GM23338 (cell line): ENCODE measurements around the gene IL17REL. TPM values are rescaled to one million over a fixed set of nuclear protein-coding genes. Genes with fewer than 3 reads are reported as not detected.

Source experiments
- ATAC-seq: fragments of 200-7000 bp; cut with Tn5 transposase; 3 replicates; pipeline ENCODE4 v1.9.1; 2020
- DNase-seq: peaks from one replicate; pipeline ENCODE4 v3.0.0-alpha.2; 2015; ENCODE audit warnings: low spot score
- H2AFZ ChIP-seq: fragments of 200-600 bp; sonication (generic); 2 replicates; pipeline ENCODE4 v1.8.0; 2016; ENCODE audit warnings: antibody characterized with exemption, mild to moderate bottlenecking, moderate library complexity
- H3F3A ChIP-seq: fragments of 200-600 bp; sonication (generic); replicated peaks from 2 replicates; pipeline ENCODE4 v1.8.0; 2017; ENCODE audit warnings: antibody characterized with exemption, mixed run types, low read depth
- H3K27ac ChIP-seq: fragments of 200-600 bp; sonication (generic); 2 replicates; pipeline ENCODE4 v1.6.1; 2016; ENCODE audit warnings: low read depth
- H3K27me3 ChIP-seq: fragments of 200-600 bp; sonication (generic); 2 replicates; pipeline ENCODE4 v1.8.0; 2016; ENCODE audit warnings: mild to moderate bottlenecking, mixed run types, moderate library complexity; ENCODE audit not compliant: insufficient read depth
- H3K36me3 ChIP-seq: fragments of 200-600 bp; sonication (generic); 2 replicates; pipeline ENCODE4 v1.8.0; 2016; ENCODE audit warnings: mild to moderate bottlenecking; ENCODE audit not compliant: insufficient read depth
- H3K4me1 ChIP-seq: fragments of 200-600 bp; sonication (generic); 2 replicates; pipeline ENCODE4 v1.8.0; 2016; ENCODE audit warnings: mild to moderate bottlenecking, moderate library complexity; ENCODE audit not compliant: insufficient read depth
- H3K4me2 ChIP-seq: fragments of 200-600 bp; sonication (generic); 2 replicates; pipeline ENCODE4 v1.7.1; 2017; ENCODE audit warnings: mixed run types
- H3K4me3 ChIP-seq: fragments of 200-600 bp; sonication (generic); 2 replicates; pipeline ENCODE4 v1.6.1; 2016; ENCODE audit warnings: mixed run types
- H3K79me2 ChIP-seq: fragments of 200-600 bp; sonication (generic); replicated peaks from 2 replicates; pipeline ENCODE4 v1.8.0; 2017; ENCODE audit warnings: mild to moderate bottlenecking; ENCODE audit not compliant: insufficient read depth
- H3K9me2 ChIP-seq: fragments of 200-600 bp; sonication (generic); 2 replicates; pipeline ENCODE4 v1.8.0; 2017; ENCODE audit not compliant: insufficient read depth
- H4K20me1 ChIP-seq: fragments of 200-600 bp; sonication (generic); replicated peaks from 2 replicates; pipeline ENCODE4 v1.8.0; 2017; ENCODE audit warnings: mild to moderate bottlenecking; ENCODE audit not compliant: insufficient read depth
- H3K27ac Mint-ChIP-seq: 2 replicates; pipeline ENCODE4 v1.8.0; 2020; ENCODE audit warnings: inconsistent platforms, mild to moderate bottlenecking, moderate library complexity, mixed read lengths
- H3K27me3 Mint-ChIP-seq: 3 replicates; pipeline ENCODE4 v1.8.0; 2022; ENCODE audit warnings: low read depth, mild to moderate bottlenecking, moderate library complexity, mixed read lengths, inconsistent platforms; ENCODE audit not compliant: insufficient read depth, poor library complexity
- H3K36me3 Mint-ChIP-seq: 3 replicates; pipeline ENCODE4 v1.8.0; 2021; ENCODE audit warnings: low read depth, mild to moderate bottlenecking, inconsistent platforms, moderate library complexity, mixed read lengths
- H3K4me1 Mint-ChIP-seq: 3 replicates; pipeline ENCODE4 v1.8.0; 2020; ENCODE audit warnings: mild to moderate bottlenecking, inconsistent platforms, mixed read lengths
- H3K4me3 Mint-ChIP-seq: 3 replicates; pipeline ENCODE4 v1.8.0; 2021; ENCODE audit warnings: moderate library complexity, mild to moderate bottlenecking, inconsistent platforms, mixed read lengths
- H3K9me3 Mint-ChIP-seq: 3 replicates; pipeline ENCODE4 v1.8.0; 2020; ENCODE audit warnings: moderate library complexity, mild to moderate bottlenecking, inconsistent platforms, mixed read lengths
- CREB1 ChIP-seq: fragments of 250-450 bp; sonication (Bioruptor Pico); IDR thresholded peaks from 2 replicates; pipeline ENCODE4 v1.5.0; 2020; ENCODE audit warnings: low read depth, mild to moderate bottlenecking, moderate library complexity
- EZH2 ChIP-seq: fragments of 200-600 bp; sonication (generic); IDR thresholded peaks from one replicate; pipeline ENCODE4 v1.8.0; 2017; ENCODE audit warnings: antibody characterized with exemption, mild to moderate bottlenecking, low read depth; ENCODE audit not compliant: unreplicated experiment
- EZH2phosphoT487 ChIP-seq: fragments of 200-600 bp; sonication (generic); IDR thresholded peaks from one replicate; pipeline ENCODE4 v1.8.1; 2018; ENCODE audit warnings: antibody characterized with exemption; ENCODE audit not compliant: unreplicated experiment
- JUNB ChIP-seq: IDR thresholded peaks from one replicate; pipeline ENCODE4 v1.6.1; 2016; ENCODE audit warnings: antibody characterized with exemption; ENCODE audit not compliant: unreplicated experiment
- NANOG ChIP-seq: IDR thresholded peaks from 2 replicates; pipeline ENCODE4 v1.6.1; 2016; ENCODE audit warnings: antibody characterized with exemption, borderline replicate concordance
- POLR2AphosphoS5 ChIP-seq: IDR thresholded peaks from 2 replicates; pipeline ENCODE4 v1.6.1; 2016; ENCODE audit warnings: antibody characterized with exemption, low read depth
- STAT1 ChIP-seq: IDR thresholded peaks from one replicate; pipeline ENCODE4 v1.6.1; 2016; ENCODE audit warnings: antibody characterized with exemption; ENCODE audit not compliant: unreplicated experiment
- ZNF114 ChIP-seq: fragments of 250-450 bp; sonication (Bioruptor Pico); IDR thresholded peaks from 2 replicates; pipeline ENCODE4 v1.5.0; 2020; ENCODE audit warnings: mild to moderate bottlenecking, moderate library complexity
- ZNF331 ChIP-seq: fragments of 250-450 bp; sonication (Bioruptor Pico); IDR thresholded peaks from 2 replicates; pipeline ENCODE4 v1.5.0; 2020; ENCODE audit warnings: low read depth, mild to moderate bottlenecking, moderate library complexity
- polyA plus RNA-seq: library from polyadenylated mRNA; unstranded; fragments of >200 nt; fragmentation: Nextera tagmentation; extraction: Ambion mirVana; gene quantifications from 2 replicates; pipeline ENCODE4 v1.2.1, GENCODE V29; 2016
- total RNA-seq: library from RNA; depleted of rRNA; stranded (reverse); fragments of >200 nt; shearing (Covaris generic); gene quantifications from 2 replicates; pipeline ENCODE4 v1.2.3, GENCODE V29; 2014
- TF ChIP-seq, protein P1 (sequence below): IDR thresholded peaks from 2 replicates; pipeline ENCODE4 v1.6.1; 2016; ENCODE audit warnings: antibody characterized with exemption
- TF ChIP-seq, protein P2 (sequence below): IDR thresholded peaks from one replicate; pipeline ENCODE4 v1.6.1; 2018; ENCODE audit warnings: antibody characterized with exemption; ENCODE audit not compliant: unreplicated experiment
- TF ChIP-seq, protein P3 (sequence below): fragments of 250-450 bp; sonication (Bioruptor Pico); IDR thresholded peaks from 2 replicates; pipeline ENCODE4 v1.5.0; 2020; ENCODE audit warnings: mild to moderate bottlenecking, moderate library complexity
- TF ChIP-seq, protein P4 (sequence below), 2 experiments: fragments of 200-600 bp in 1 of 2; sonication (generic) in 1 of 2; conservative IDR thresholded peaks; 2 replicates each; pipeline versions ENCODE4 v1.5.1 to v1.6.1; 2016 to 2017; ENCODE audit warnings: antibody characterized with exemption in 2 of 2, low read depth in 2 of 2, mild to moderate bottlenecking in 2 of 2, moderate library complexity in 1 of 2

The IL17REL gene
- total and polyA plus RNA-seq, 2 experiments from 2014 or later: 0.31 TPM; not detected in 1

DNA sequence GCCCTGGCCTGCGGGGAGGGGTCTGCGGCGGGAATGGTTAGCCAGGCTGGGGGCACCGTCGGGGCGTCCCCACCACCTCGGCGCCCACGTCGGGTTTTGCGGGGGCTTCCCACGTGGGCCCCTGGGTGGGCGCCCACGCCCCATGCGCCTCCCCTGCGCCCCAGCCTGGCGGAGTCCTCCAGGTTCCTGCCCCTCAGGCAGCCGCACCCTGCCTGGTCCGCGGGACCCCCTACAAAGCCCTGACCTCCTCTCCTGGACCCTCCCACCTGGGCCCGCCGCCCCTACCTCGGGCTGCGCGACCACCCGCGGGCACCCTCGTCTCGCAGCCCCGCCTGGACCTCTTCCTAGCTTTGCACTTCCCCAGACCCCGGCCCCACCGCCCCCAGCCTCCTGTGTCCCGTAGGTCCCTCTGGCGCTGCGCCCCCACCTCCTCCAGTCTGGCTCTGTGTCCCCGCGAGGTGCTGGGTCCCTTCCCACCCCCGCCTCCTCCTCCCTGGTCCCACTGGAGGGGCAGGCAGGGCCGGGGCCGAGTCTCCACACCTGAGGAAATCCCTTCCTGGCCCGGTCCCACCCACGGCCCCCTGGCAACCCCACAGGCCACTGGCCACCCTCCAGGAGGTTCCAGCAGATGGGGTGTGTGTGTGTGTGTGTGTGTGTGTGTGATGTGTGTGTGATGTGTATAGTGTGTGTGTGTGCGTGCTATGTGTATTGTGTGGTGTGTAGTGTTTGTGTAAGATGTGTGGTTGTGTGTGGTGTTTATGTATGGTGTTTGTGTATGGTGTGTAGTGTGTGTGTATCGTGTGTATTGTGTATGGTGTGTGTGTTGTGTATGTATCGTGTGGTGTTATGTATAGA lies 40.2 kb downstream of the IL17REL start:
- TF ChIP-seq, protein P1, sequence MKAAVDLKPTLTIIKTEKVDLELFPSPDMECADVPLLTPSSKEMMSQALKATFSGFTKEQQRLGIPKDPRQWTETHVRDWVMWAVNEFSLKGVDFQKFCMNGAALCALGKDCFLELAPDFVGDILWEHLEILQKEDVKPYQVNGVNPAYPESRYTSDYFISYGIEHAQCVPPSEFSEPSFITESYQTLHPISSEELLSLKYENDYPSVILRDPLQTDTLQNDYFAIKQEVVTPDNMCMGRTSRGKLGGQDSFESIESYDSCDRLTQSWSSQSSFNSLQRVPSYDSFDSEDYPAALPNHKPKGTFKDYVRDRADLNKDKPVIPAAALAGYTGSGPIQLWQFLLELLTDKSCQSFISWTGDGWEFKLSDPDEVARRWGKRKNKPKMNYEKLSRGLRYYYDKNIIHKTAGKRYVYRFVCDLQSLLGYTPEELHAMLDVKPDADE: no peak
- TF ChIP-seq, protein P2, sequence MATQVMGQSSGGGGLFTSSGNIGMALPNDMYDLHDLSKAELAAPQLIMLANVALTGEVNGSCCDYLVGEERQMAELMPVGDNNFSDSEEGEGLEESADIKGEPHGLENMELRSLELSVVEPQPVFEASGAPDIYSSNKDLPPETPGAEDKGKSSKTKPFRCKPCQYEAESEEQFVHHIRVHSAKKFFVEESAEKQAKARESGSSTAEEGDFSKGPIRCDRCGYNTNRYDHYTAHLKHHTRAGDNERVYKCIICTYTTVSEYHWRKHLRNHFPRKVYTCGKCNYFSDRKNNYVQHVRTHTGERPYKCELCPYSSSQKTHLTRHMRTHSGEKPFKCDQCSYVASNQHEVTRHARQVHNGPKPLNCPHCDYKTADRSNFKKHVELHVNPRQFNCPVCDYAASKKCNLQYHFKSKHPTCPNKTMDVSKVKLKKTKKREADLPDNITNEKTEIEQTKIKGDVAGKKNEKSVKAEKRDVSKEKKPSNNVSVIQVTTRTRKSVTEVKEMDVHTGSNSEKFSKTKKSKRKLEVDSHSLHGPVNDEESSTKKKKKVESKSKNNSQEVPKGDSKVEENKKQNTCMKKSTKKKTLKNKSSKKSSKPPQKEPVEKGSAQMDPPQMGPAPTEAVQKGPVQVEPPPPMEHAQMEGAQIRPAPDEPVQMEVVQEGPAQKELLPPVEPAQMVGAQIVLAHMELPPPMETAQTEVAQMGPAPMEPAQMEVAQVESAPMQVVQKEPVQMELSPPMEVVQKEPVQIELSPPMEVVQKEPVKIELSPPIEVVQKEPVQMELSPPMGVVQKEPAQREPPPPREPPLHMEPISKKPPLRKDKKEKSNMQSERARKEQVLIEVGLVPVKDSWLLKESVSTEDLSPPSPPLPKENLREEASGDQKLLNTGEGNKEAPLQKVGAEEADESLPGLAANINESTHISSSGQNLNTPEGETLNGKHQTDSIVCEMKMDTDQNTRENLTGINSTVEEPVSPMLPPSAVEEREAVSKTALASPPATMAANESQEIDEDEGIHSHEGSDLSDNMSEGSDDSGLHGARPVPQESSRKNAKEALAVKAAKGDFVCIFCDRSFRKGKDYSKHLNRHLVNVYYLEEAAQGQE: no peak
- TF ChIP-seq CREB1 (no peak), NANOG (no peak), JUNB (no peak), EZH2 (no peak), ZNF331 (no peak), STAT1 (no peak), ZNF114 (CRISPR knock-in tag) (no peak), EZH2phosphoT487 (no peak), POLR2AphosphoS5 (no peak)
- TF ChIP-seq, protein P3, sequence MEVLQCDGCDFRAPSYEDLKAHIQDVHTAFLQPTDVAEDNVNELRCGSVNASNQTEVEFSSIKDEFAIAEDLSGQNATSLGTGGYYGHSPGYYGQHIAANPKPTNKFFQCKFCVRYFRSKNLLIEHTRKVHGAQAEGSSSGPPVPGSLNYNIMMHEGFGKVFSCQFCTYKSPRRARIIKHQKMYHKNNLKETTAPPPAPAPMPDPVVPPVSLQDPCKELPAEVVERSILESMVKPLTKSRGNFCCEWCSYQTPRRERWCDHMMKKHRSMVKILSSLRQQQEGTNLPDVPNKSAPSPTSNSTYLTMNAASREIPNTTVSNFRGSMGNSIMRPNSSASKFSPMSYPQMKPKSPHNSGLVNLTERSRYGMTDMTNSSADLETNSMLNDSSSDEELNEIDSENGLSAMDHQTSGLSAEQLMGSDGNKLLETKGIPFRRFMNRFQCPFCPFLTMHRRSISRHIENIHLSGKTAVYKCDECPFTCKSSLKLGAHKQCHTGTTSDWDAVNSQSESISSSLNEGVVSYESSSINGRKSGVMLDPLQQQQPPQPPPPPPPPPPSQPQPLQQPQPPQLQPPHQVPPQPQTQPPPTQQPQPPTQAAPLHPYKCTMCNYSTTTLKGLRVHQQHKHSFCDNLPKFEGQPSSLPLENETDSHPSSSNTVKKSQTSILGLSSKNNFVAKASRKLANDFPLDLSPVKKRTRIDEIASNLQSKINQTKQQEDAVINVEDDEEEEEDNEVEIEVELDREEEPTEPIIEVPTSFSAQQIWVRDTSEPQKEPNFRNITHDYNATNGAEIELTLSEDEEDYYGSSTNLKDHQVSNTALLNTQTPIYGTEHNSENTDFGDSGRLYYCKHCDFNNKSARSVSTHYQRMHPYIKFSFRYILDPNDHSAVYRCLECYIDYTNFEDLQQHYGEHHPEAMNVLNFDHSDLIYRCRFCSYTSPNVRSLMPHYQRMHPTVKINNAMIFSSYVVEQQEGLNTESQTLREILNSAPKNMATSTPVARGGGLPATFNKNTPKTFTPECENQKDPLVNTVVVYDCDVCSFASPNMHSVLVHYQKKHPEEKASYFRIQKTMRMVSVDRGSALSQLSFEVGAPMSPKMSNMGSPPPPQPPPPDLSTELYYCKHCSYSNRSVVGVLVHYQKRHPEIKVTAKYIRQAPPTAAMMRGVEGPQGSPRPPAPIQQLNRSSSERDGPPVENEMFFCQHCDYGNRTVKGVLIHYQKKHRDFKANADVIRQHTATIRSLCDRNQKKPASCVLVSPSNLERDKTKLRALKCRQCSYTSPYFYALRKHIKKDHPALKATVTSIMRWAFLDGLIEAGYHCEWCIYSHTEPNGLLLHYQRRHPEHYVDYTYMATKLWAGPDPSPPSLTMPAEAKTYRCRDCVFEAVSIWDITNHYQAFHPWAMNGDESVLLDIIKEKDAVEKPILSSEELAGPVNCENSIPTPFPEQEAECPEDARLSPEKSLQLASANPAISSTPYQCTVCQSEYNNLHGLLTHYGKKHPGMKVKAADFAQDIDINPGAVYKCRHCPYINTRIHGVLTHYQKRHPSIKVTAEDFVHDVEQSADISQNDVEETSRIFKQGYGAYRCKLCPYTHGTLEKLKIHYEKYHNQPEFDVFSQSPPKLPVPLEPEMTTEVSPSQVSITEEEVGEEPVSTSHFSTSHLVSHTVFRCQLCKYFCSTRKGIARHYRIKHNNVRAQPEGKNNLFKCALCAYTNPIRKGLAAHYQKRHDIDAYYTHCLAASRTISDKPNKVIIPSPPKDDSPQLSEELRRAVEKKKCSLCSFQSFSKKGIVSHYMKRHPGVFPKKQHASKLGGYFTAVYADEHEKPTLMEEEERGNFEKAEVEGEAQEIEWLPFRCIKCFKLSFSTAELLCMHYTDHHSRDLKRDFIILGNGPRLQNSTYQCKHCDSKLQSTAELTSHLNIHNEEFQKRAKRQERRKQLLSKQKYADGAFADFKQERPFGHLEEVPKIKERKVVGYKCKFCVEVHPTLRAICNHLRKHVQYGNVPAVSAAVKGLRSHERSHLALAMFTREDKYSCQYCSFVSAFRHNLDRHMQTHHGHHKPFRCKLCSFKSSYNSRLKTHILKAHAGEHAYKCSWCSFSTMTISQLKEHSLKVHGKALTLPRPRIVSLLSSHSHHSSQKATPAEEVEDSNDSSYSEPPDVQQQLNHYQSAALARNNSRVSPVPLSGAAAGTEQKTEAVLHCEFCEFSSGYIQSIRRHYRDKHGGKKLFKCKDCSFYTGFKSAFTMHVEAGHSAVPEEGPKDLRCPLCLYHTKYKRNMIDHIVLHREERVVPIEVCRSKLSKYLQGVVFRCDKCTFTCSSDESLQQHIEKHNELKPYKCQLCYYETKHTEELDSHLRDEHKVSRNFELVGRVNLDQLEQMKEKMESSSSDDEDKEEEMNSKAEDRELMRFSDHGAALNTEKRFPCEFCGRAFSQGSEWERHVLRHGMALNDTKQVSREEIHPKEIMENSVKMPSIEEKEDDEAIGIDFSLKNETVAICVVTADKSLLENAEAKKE: no peak
- TF ChIP-seq, protein P4, sequence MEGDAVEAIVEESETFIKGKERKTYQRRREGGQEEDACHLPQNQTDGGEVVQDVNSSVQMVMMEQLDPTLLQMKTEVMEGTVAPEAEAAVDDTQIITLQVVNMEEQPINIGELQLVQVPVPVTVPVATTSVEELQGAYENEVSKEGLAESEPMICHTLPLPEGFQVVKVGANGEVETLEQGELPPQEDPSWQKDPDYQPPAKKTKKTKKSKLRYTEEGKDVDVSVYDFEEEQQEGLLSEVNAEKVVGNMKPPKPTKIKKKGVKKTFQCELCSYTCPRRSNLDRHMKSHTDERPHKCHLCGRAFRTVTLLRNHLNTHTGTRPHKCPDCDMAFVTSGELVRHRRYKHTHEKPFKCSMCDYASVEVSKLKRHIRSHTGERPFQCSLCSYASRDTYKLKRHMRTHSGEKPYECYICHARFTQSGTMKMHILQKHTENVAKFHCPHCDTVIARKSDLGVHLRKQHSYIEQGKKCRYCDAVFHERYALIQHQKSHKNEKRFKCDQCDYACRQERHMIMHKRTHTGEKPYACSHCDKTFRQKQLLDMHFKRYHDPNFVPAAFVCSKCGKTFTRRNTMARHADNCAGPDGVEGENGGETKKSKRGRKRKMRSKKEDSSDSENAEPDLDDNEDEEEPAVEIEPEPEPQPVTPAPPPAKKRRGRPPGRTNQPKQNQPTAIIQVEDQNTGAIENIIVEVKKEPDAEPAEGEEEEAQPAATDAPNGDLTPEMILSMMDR (conservative IDR thresholded peaks at IDR 0.05; ENCODE audit: low read depth in 2 of 2): no peak
- H3K36me3 Mint-ChIP-seq: no peaks in the 10 kb centered on the region
- Histone ChIP-seq H3K4me3 (no peak overlapping the region), H3F3A (peaks cover 10% of the 10 kb centered on the region; the same call in 1 of the 2 replicates), H4K20me1 (no peaks in the 10 kb centered on the region), H3K27ac (no peak overlapping the region), H3K4me1 (no peaks in the 10 kb centered on the region), H3K9me2 (no peaks in the 10 kb centered on the region), H2AFZ (no peak overlapping the region), H3K27me3 (peaks cover 32% of the 10 kb centered on the region), H3K79me2 (no peaks in the 10 kb centered on the region), H3K36me3 (no peaks in the 10 kb centered on the region), H3K4me2 (peak overlapping the region; percentile 85; the same call in 1 of the 2 replicates)
- no peak for DNase-seq
- no peak; the same call in 1 of the 3 replicates for ATAC-seq
- peaks cover 9% of the 10 kb centered on the region for H3K4me1 Mint-ChIP-seq
- H3K4me3 Mint-ChIP-seq: no peak overlapping the region
- H3K27ac Mint-ChIP-seq: no peak overlapping the region
- no peaks in the 10 kb centered on the region; the same call in 2 of the 3 replicates for H3K9me3 Mint-ChIP-seq
- peaks cover 15% of the 10 kb centered on the region for H3K27me3 Mint-ChIP-seq
